Measurements from ENCODE around the gene PALM.
"Not testable (repeated sequence)": the region's sequence is repeated elsewhere in the genome, so short reads cannot be mapped to it uniquely, and the experiment has no call there.

Gene PALM

GRCh38 chr19:702847-703246 is 5.9 kb upstream of the PALM start:
- DNase-seq, result not testable (repeated sequence)

GRCh38 chr19:703329-703650 is 5.4 kb upstream of the PALM start:
- no peak for DNase-seq

GRCh38 chr19:703651-704446 is 4.9 kb upstream of the PALM start:
- peak in 20 of 58 donors; percentile 8 to 74 (median 52) for DNase-seq

- DNase-seq, result no peak
These were observed 4.3 kb upstream of the PALM start for GRCh38 chr19:704447-704741.

- DNase-seq, result peak in 1 of 58 donors; percentile 33
These were observed 645 bp downstream of the PALM start for GRCh38 chr19:709196-709964.

- peak in 30 of 58 donors; percentile 6 to 58 (median 28) for DNase-seq
These were observed 1.3 kb downstream of the PALM start for GRCh38 chr19:709965-710571.

- peak in 4 of 58 donors; percentile 16 to 25 (median 20) for DNase-seq
These were observed 2.0 kb downstream of the PALM start for GRCh38 chr19:710767-711166.

GRCh38 chr19:711254-711653 is 2.5 kb downstream of the PALM start:
- peak in 1 of 58 donors; percentile 12 for DNase-seq

- DNase-seq, result no peak
These were observed 6.6 kb downstream of the PALM start for GRCh38 chr19:715347-715746.

GRCh38 chr19:718251-718951 is 9.7 kb downstream of the PALM start:
- peak in 23 of 58 donors; percentile 15 to 75 (median 44) for DNase-seq

GRCh38 chr19:718991-719512 is 10.3 kb downstream of the PALM start:
- DNase-seq, result peak in 52 of 58 donors; percentile 14 to 87 (median 60)

GRCh38 chr19:719636-720344 is 11.1 kb downstream of the PALM start:
- DNase-seq, result peak in 44 of 58 donors; percentile 13 to 83 (median 48)

- DNase-seq, result peak in 53 of 58 donors; percentile 15 to 87 (median 69)
These were observed 11.8 kb downstream of the PALM start for GRCh38 chr19:720345-721160.

GRCh38 chr19:722553-723101 is 13.9 kb downstream of the PALM start:
- peak in 1 of 58 donors; percentile 26 for DNase-seq

GRCh38 chr19:723247-723646 is 14.5 kb downstream of the PALM start:
- DNase-seq, result no peak

- no peak for DNase-seq
These were observed 15.0 kb downstream of the PALM start for GRCh38 chr19:723714-724113.

- no peak for DNase-seq
These were observed 16.8 kb downstream of the PALM start for GRCh38 chr19:725461-726089.

GRCh38 chr19:726993-727956 is 18.5 kb downstream of the PALM start:
- peak in 3 of 58 donors; percentile 14 to 60 (median 17) for DNase-seq
